Right atrium auricular region (tissue), 2 donors: ENCODE results near the gene EXOC4. TPM values are rescaled to one million over a fixed set of nuclear protein-coding genes. Genes with fewer than 3 reads are reported as not detected.

Experiments used
- DNase-seq: peaks from one replicate; pipeline ENCODE4 v3.0.0-alpha.2; 2019; ENCODE audit warnings: low spot score
- H3K27ac ChIP-seq, 2 donors: fragments of 200-600 bp; sonication (generic); 1 replicate in 1 of 2; 2 replicates in 1 of 2; pipeline ENCODE4 v1.5.1; 2016 to 2019
- H3K27me3 ChIP-seq, 2 donors: fragments of 200-600 bp; sonication (generic); one replicate each; pipeline versions ENCODE4 v1.5.1 to v1.6.0; 2017 to 2019
- H3K36me3 ChIP-seq: fragments of 200-600 bp; sonication (generic); one replicate; pipeline ENCODE4 v1.5.1; 2016
- H3K4me1 ChIP-seq, 2 donors: fragments of 200-600 bp; sonication (generic); one replicate each; pipeline versions ENCODE4 v1.5.1 to v1.6.0; 2017 to 2019
- H3K4me3 ChIP-seq, 2 donors: fragments of 200-600 bp; sonication (generic); 1 replicate in 1 of 2; 2 replicates in 1 of 2; pipeline ENCODE4 v1.5.1; 2017 to 2019; ENCODE audit warnings: mild to moderate bottlenecking in 1 of 2, moderate library complexity in 1 of 2
- H3K9me3 ChIP-seq, 2 donors: fragments of 200-600 bp; sonication (generic); one replicate each; pipeline ENCODE4 v1.5.1; 2019
- CTCF ChIP-seq, 2 donors: fragments of 200-600 bp; sonication (generic); IDR thresholded peaks; one replicate each; pipeline ENCODE4 v1.5.1; 2019; ENCODE audit warnings: antibody characterized with exemption in 2 of 2
- total RNA-seq, 2 donors: library from RNA; depleted of rRNA; stranded (reverse); fragments of >200 nt; gene quantifications; one replicate each; pipeline ENCODE4 v1.1.0, GENCODE V29; 2016

EXOC4 gene
- total RNA-seq, 2 donors from 2014 or later, result 24.7 to 30.6 TPM

GRCh38 chr7:133442818-133443217, 189.9 kb downstream of the EXOC4 start:
- Histone ChIP-seq H3K4me3 (no peak overlapping the region), H3K9me3 (no peaks in the 10 kb centered on the region), H3K27ac (no peak overlapping the region), H3K4me1 (no peaks in the 10 kb centered on the region), H3K36me3 (no peaks in the 10 kb centered on the region), H3K27me3 (no peaks in the 10 kb centered on the region)
- no peak for DNase-seq
- TF ChIP-seq CTCF (IDR thresholded peaks at IDR 0.05), result no peak

GRCh38 chr7:133445617-133446016, 192.7 kb downstream of the EXOC4 start:
- Histone ChIP-seq H3K4me1 (no peaks in the 10 kb centered on the region), H3K27ac (no peak overlapping the region), H3K27me3 (no peaks in the 10 kb centered on the region), H3K36me3 (no peaks in the 10 kb centered on the region), H3K4me3 (no peak overlapping the region), H3K9me3 (no peaks in the 10 kb centered on the region)
- no peak for TF ChIP-seq CTCF (IDR thresholded peaks at IDR 0.05)
- DNase-seq, result no peak

GRCh38 chr7:133448012-133448411, 195.1 kb downstream of the EXOC4 start:
- H3K4me3 ChIP-seq, result no peak overlapping the region
- no peaks in the 10 kb centered on the region for H3K27me3 ChIP-seq
- no peaks in the 10 kb centered on the region for H3K36me3 ChIP-seq
- no peaks in the 10 kb centered on the region for H3K9me3 ChIP-seq
- TF ChIP-seq CTCF (IDR thresholded peaks at IDR 0.05), result no peak
- H3K27ac ChIP-seq, result no peak overlapping the region
- no peaks in the 10 kb centered on the region for H3K4me1 ChIP-seq
- DNase-seq, result no peak

- no peak for TF ChIP-seq CTCF (IDR thresholded peaks at IDR 0.05)
- no peaks in the 10 kb centered on the region for H3K4me1 ChIP-seq
- H3K27ac ChIP-seq, result no peak overlapping the region
- H3K36me3 ChIP-seq, result no peaks in the 10 kb centered on the region
- DNase-seq, result no peak
- H3K4me3 ChIP-seq, result no peak overlapping the region
- no peaks in the 10 kb centered on the region for H3K9me3 ChIP-seq
- no peaks in the 10 kb centered on the region for H3K27me3 ChIP-seq
Measured at GRCh38 chr7:133452577-133452976, 199.7 kb downstream of the EXOC4 start.

GRCh38 chr7:133458688-133459087, 205.8 kb downstream of the EXOC4 start:
- Histone ChIP-seq H3K27ac (no peak overlapping the region), H3K9me3 (no peaks in the 10 kb centered on the region), H3K27me3 (no peaks in the 10 kb centered on the region), H3K4me1 (no peaks in the 10 kb centered on the region), H3K36me3 (no peaks in the 10 kb centered on the region), H3K4me3 (no peak overlapping the region)
- DNase-seq, result no peak
- TF ChIP-seq CTCF (IDR thresholded peaks at IDR 0.05), result no peak

- no peak for TF ChIP-seq CTCF (IDR thresholded peaks at IDR 0.05)
- Histone ChIP-seq H3K27me3 (no peaks in the 10 kb centered on the region), H3K36me3 (no peaks in the 10 kb centered on the region), H3K4me1 (no peaks in the 10 kb centered on the region), H3K27ac (no peak overlapping the region), H3K4me3 (no peak overlapping the region), H3K9me3 (peaks cover 0 to 10% of the 10 kb centered on the region in 2 donors)
- no peak for DNase-seq
Measured at GRCh38 chr7:133461421-133461820, 208.5 kb downstream of the EXOC4 start.
